ENCODE results near the gene SLC39A1.
"Not testable (repeated sequence)": the region's sequence is repeated elsewhere in the genome, so short reads cannot be mapped to it uniquely, and the experiment has no call there.

Gene SLC39A1

DNA sequence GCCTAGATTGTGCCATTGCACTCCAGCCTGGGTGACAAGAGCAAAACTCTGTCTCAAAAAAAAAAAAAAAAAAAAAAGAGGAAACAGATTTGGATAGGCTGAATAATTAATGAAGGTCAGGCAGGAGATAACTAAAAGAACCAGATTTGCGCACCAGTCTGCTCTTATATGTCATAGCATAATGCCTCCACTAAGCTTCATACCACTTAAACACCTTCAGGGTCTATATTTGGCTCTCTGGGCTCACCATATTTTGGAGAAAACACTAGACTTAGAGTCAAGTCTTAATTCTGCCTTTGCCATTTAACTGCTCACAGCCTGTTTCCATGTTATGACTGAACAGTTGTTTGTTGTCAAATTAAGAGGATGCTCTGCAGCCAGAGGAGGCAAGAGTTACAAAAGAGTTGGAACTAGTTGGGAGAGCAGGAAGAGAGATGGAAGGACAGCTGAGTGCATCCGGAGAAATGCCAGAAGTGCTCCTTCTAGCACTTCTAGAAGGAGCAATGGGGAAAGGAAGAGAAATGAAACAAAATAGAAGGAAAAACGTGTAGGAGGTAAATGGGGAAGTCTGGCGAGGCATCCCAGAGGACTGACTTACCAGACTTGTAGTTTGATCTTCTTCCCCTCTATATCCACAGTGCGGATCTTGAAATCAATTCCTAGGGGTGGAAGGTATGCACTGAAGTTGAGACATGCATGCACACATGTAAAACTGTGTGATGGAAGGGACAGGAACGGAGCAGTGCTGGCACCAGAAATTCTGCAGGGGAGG, 21.0 kb upstream of the SLC39A1 start:
- Histone ChIP-seq H3K36me3 (ENCODE audit: insufficient read depth, low read length) (no peaks in the 10 kb centered on the region), H3K9ac (ENCODE audit: low read depth, low read length) (no peak overlapping the region), H2AFZ (ENCODE audit: low read depth, low read length) (no peak overlapping the region), H3K4me1 (ENCODE audit: insufficient read depth, low read length) (peaks cover 18% of the 10 kb centered on the region), H3K9me3 (ENCODE audit: insufficient read depth, low read length, severe bottlenecking) (no peaks in the 10 kb centered on the region), H3K4me2 (ENCODE audit: insufficient read depth, low read length) (no peak overlapping the region), H3K27ac (ENCODE audit: low read length) (no peak overlapping the region), H3K27me3 (ENCODE audit: insufficient read depth, low read length, poor library complexity) (no peaks in the 10 kb centered on the region), H3K79me2 (ENCODE audit: insufficient read depth, low read length) (no peaks in the 10 kb centered on the region), H4K20me1 (ENCODE audit: insufficient read depth, low read length) (no peaks in the 10 kb centered on the region), H3K4me3 (ENCODE audit: low read depth in 1 of 2, low read length in 2 of 2) (no peak overlapping the region)
- ATAC-seq (ENCODE audit: insufficient read depth, low read depth) (no peak), DNase-seq (no peak)
- TF ChIP-seq, protein P1, sequence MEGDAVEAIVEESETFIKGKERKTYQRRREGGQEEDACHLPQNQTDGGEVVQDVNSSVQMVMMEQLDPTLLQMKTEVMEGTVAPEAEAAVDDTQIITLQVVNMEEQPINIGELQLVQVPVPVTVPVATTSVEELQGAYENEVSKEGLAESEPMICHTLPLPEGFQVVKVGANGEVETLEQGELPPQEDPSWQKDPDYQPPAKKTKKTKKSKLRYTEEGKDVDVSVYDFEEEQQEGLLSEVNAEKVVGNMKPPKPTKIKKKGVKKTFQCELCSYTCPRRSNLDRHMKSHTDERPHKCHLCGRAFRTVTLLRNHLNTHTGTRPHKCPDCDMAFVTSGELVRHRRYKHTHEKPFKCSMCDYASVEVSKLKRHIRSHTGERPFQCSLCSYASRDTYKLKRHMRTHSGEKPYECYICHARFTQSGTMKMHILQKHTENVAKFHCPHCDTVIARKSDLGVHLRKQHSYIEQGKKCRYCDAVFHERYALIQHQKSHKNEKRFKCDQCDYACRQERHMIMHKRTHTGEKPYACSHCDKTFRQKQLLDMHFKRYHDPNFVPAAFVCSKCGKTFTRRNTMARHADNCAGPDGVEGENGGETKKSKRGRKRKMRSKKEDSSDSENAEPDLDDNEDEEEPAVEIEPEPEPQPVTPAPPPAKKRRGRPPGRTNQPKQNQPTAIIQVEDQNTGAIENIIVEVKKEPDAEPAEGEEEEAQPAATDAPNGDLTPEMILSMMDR (IDR thresholded peaks at IDR 0.05; ENCODE audit: borderline replicate concordance, extremely low read depth, low read length, poor library complexity, severe bottlenecking) = no peak
- TF ChIP-seq EZH2 (IDR thresholded peaks at IDR 0.05; ENCODE audit: borderline replicate concordance, low read depth, low read length, severe bottlenecking) = no peak

GRCh38 chr1:153981735-153982134, 18.4 kb upstream of the SLC39A1 start:
- not testable (repeated sequence) for H3K27me3 ChIP-seq (ENCODE audit: insufficient read depth, low read length, poor library complexity); H3K4me2 ChIP-seq (ENCODE audit: insufficient read depth, low read length); H3K36me3 ChIP-seq (ENCODE audit: insufficient read depth, low read length); H3K27ac ChIP-seq (ENCODE audit: low read length); DNase-seq; H3K9ac ChIP-seq (ENCODE audit: low read depth, low read length); H3K9me3 ChIP-seq (ENCODE audit: insufficient read depth, low read length, severe bottlenecking); H2AFZ ChIP-seq (ENCODE audit: low read depth, low read length); ATAC-seq (ENCODE audit: insufficient read depth, low read depth); H4K20me1 ChIP-seq (ENCODE audit: insufficient read depth, low read length); H3K4me3 ChIP-seq (ENCODE audit: low read depth in 1 of 2, low read length in 2 of 2)
- H3K79me2 ChIP-seq (ENCODE audit: insufficient read depth, low read length) = peaks cover 12% of the 10 kb centered on the region
- peaks cover 26% of the 10 kb centered on the region for H3K4me1 ChIP-seq (ENCODE audit: insufficient read depth, low read length)

GRCh38 chr1:153979091-153979490, 15.8 kb upstream of the SLC39A1 start:
- peaks cover 35% of the 10 kb centered on the region for H3K4me1 ChIP-seq (ENCODE audit: insufficient read depth, low read length)
- not testable (repeated sequence) for H3K27me3 ChIP-seq (ENCODE audit: insufficient read depth, low read length, poor library complexity); H3K27ac ChIP-seq (ENCODE audit: low read length); DNase-seq; H2AFZ ChIP-seq (ENCODE audit: low read depth, low read length); ATAC-seq (ENCODE audit: insufficient read depth, low read depth); H3K4me3 ChIP-seq (ENCODE audit: low read depth in 1 of 2, low read length in 2 of 2); H3K9ac ChIP-seq (ENCODE audit: low read depth, low read length); H4K20me1 ChIP-seq (ENCODE audit: insufficient read depth, low read length); H3K9me3 ChIP-seq (ENCODE audit: insufficient read depth, low read length, severe bottlenecking)
- H3K4me2 ChIP-seq (ENCODE audit: insufficient read depth, low read length) = peak overlapping the region; percentile 88
- peaks cover 29% of the 10 kb centered on the region for H3K79me2 ChIP-seq (ENCODE audit: insufficient read depth, low read length)
- H3K36me3 ChIP-seq (ENCODE audit: insufficient read depth, low read length) = peaks cover 21% of the 10 kb centered on the region

DNA sequence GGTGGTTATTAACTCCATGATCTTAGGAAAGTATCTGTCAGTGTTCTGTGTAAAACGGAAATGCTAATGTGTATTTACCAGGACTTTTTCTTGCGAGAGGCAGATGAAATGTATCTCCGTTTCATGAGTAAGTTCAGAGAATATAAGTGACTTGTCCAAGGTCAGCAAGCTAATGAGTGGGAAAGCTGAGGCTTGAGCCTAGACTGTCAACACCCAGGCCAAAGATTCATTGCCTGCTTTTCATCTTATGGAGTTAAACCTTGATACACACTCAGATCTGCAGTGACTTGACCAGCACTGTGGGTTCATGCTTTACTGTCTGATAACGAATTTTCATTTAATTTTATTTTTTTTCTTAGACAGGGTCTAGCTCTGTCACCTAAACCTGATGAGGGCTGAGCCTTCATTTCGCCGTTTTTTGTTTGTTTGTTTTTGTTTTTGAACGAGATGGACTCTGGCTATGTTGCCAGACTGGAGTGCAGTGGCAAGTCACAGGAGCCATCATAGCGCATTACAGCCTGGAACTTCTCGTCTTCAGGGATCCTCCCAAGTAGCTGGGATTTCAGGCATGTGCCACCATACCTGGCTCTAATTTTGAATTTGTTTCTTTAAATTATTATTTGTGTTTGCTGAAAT, 15.1 kb upstream of the SLC39A1 start:
- Histone ChIP-seq H3K79me2 (ENCODE audit: insufficient read depth, low read length) (peaks cover 29% of the 10 kb centered on the region), H3K4me1 (ENCODE audit: insufficient read depth, low read length) (peaks cover 35% of the 10 kb centered on the region), H3K9ac (ENCODE audit: low read depth, low read length) (peak overlapping the region; percentile 84), H3K27ac (ENCODE audit: low read length) (peak overlapping the region; percentile 81), H3K27me3 (ENCODE audit: insufficient read depth, low read length, poor library complexity) (no peaks in the 10 kb centered on the region), H4K20me1 (ENCODE audit: insufficient read depth, low read length) (0 out of 2 replicates have a peak, but pooled peaks cover 3% of the 10 kb centered on the region), H2AFZ (ENCODE audit: low read depth, low read length) (peak overlapping the region; percentile 96), H3K36me3 (ENCODE audit: insufficient read depth, low read length) (peaks cover 28% of the 10 kb centered on the region), H3K4me2 (ENCODE audit: insufficient read depth, low read length) (peak overlapping the region; percentile 88), H3K4me3 (ENCODE audit: low read depth in 1 of 2, low read length in 2 of 2) (peak overlapping the region; percentile 53 to 86), H3K9me3 (ENCODE audit: insufficient read depth, low read length, severe bottlenecking) (no peaks in the 10 kb centered on the region)
- ATAC-seq (ENCODE audit: insufficient read depth, low read depth) = no peak
- TF ChIP-seq, protein P1 (IDR thresholded peaks at IDR 0.05; ENCODE audit: borderline replicate concordance, extremely low read depth, low read length, poor library complexity, severe bottlenecking) = no peak
- TF ChIP-seq EZH2 (IDR thresholded peaks at IDR 0.05; ENCODE audit: borderline replicate concordance, low read depth, low read length, severe bottlenecking) = no peak
- no peak for DNase-seq
